HEK293 (cell line): Measurements from ENCODE around the gene SYNE3.
A peak's percentile ranks its signal among the peaks of the same experiment; 100 is the strongest.

Experiments used
- CTCF ChIA-PET: fragments of 350-600 bp; formaldehyde crosslinking; extraction: SDS; loops from one replicate; lab custom pipeline; 2021; ENCODE audit warnings: antibody characterized with exemption; lab: Yijun Ruan, JAX
- POLR2A ChIA-PET: fragments of 300-600 bp; formaldehyde crosslinking; extraction: SDS; loops from one replicate; lab custom pipeline; 2020; ENCODE audit warnings: antibody characterized with exemption, inconsistent platforms; lab: Yijun Ruan, JAX
- H3K27ac ChIP-seq: fragments of 200-500 bp; sonication (Bioruptor generic); 2 replicates; pipeline ENCODE4 v1.5.1; 2014; ENCODE audit warnings: low read depth, low read length, control low read depth, inconsistent platforms; ENCODE audit errors: extremely low read depth
- H3K36me3 ChIP-seq, 2 experiments: fragments of 200-500 bp in 1 of 2; sonication (Bioruptor generic) in 1 of 2; 1 replicate in 1 of 2; 2 replicates in 1 of 2; pipeline ENCODE4 v1.5.1; 2014 to 2017; ENCODE audit warnings: inconsistent platforms in 2 of 2, low read length in 2 of 2; ENCODE audit not compliant: control insufficient read depth in 2 of 2, insufficient read depth in 1 of 2
- H3K4me1 ChIP-seq: fragments of 200-500 bp; sonication (Bioruptor generic); 2 replicates; pipeline ENCODE4 v1.5.1; 2014; ENCODE audit warnings: mild to moderate bottlenecking, low read length, inconsistent platforms; ENCODE audit not compliant: control insufficient read depth, insufficient read depth
- H3K4me3 ChIP-seq: 2 replicates; pipeline ENCODE4 v1.5.1; 2011; ENCODE audit warnings: low read depth, mild to moderate bottlenecking, control low read depth, low read length, moderate library complexity
- H3K9me3 ChIP-seq: fragments of 200-500 bp; sonication (Bioruptor generic); 2 replicates; pipeline ENCODE4 v1.5.1; 2014; ENCODE audit warnings: low read depth, low read length, inconsistent platforms; ENCODE audit not compliant: control insufficient read depth, insufficient read depth
- ATF2 ChIP-seq: fragments of 450-650 bp; formaldehyde crosslinking; IDR thresholded peaks from 2 replicates; pipeline ENCODE4 v1.5.1; 2016; ENCODE audit warnings: missing biosample characterization, missing genetic modification characterization, low read depth
- CTCF ChIP-seq: fragments of 450-650 bp; formaldehyde crosslinking; IDR thresholded peaks from 2 replicates; pipeline ENCODE4 v1.5.1; 2016; ENCODE audit warnings: missing biosample characterization, missing genetic modification characterization
- EGR2 ChIP-seq: fragments of 450-650 bp; formaldehyde crosslinking; IDR thresholded peaks from 2 replicates; pipeline ENCODE4 v1.5.1; 2016; ENCODE audit warnings: low read depth, missing biosample characterization, missing genetic modification characterization
- FEZF1 ChIP-seq: fragments of 450-650 bp; formaldehyde crosslinking; IDR thresholded peaks from 2 replicates; pipeline ENCODE4 v1.5.1; 2016; ENCODE audit warnings: missing biosample characterization, missing genetic modification characterization
- KLF7 ChIP-seq: fragments of 450-650 bp; formaldehyde crosslinking; IDR thresholded peaks from 2 replicates; pipeline ENCODE4 v1.5.1; 2016; ENCODE audit warnings: missing biosample characterization, missing genetic modification characterization, borderline replicate concordance
- PRDM4 ChIP-seq: fragments of 450-650 bp; formaldehyde crosslinking; IDR thresholded peaks from 2 replicates; pipeline ENCODE4 v1.5.1; 2017; ENCODE audit warnings: missing biosample characterization, missing genetic modification characterization
- PRDM6 ChIP-seq: fragments of 450-650 bp; formaldehyde crosslinking; IDR thresholded peaks from 2 replicates; pipeline ENCODE4 v1.5.1; 2017; ENCODE audit warnings: missing biosample characterization, missing genetic modification characterization
- SCRT1 ChIP-seq: fragments of 450-650 bp; formaldehyde crosslinking; IDR thresholded peaks from 2 replicates; pipeline ENCODE4 v1.5.1; 2016; ENCODE audit warnings: missing biosample characterization, missing genetic modification characterization, borderline replicate concordance
- SCRT2 ChIP-seq: fragments of 450-650 bp; formaldehyde crosslinking; IDR thresholded peaks from 2 replicates; pipeline ENCODE4 v1.5.1; 2016; ENCODE audit warnings: missing biosample characterization, missing genetic modification characterization
- ZEB2 ChIP-seq: fragments of 450-650 bp; formaldehyde crosslinking; IDR thresholded peaks from 2 replicates; pipeline ENCODE4 v1.5.1; 2016; ENCODE audit warnings: missing biosample characterization, missing genetic modification characterization
- ZFHX2 ChIP-seq: fragments of 450-650 bp; formaldehyde crosslinking; conservative IDR thresholded peaks from 2 replicates; pipeline ENCODE4 v1.5.1; 2016; ENCODE audit warnings: missing biosample characterization, missing genetic modification characterization
- ZFP41 ChIP-seq: fragments of 450-650 bp; formaldehyde crosslinking; IDR thresholded peaks from 2 replicates; pipeline ENCODE4 v1.5.1; 2016; ENCODE audit warnings: missing biosample characterization, missing genetic modification characterization, borderline replicate concordance
- ZNF169 ChIP-seq: fragments of 450-650 bp; formaldehyde crosslinking; IDR thresholded peaks from 2 replicates; pipeline ENCODE4 v1.5.1; 2016; ENCODE audit warnings: missing biosample characterization, missing genetic modification characterization
- ZNF202 ChIP-seq: fragments of 450-650 bp; formaldehyde crosslinking; IDR thresholded peaks from 2 replicates; pipeline ENCODE4 v1.5.1; 2016; ENCODE audit warnings: missing biosample characterization, missing genetic modification characterization, borderline replicate concordance
- ZNF585B ChIP-seq: fragments of 450-650 bp; formaldehyde crosslinking; IDR thresholded peaks from 2 replicates; pipeline ENCODE4 v1.5.1; 2016; ENCODE audit warnings: missing biosample characterization, missing genetic modification characterization
- ZNF626 ChIP-seq: fragments of 450-650 bp; sonication (Bioruptor Pico); formaldehyde crosslinking; IDR thresholded peaks from 2 replicates; pipeline ENCODE4 v1.5.1; 2018; ENCODE audit warnings: missing biosample characterization, missing genetic modification characterization, inconsistent platforms
- ZNF629 ChIP-seq: fragments of 450-650 bp; formaldehyde crosslinking; IDR thresholded peaks from 2 replicates; pipeline ENCODE4 v1.5.1; 2017; ENCODE audit warnings: missing biosample characterization, missing genetic modification characterization
- ZNF76 ChIP-seq: fragments of 450-650 bp; formaldehyde crosslinking; IDR thresholded peaks from 2 replicates; pipeline ENCODE4; 2016; ENCODE audit warnings: low read depth, missing biosample characterization, missing genetic modification characterization, borderline replicate concordance

Gene SYNE3

GRCh38 chr14:95531473-95531872 is 15.0 kb upstream of the SYNE3 start:
- Histone ChIP-seq H3K4me1 (peaks cover 24% of the 10 kb centered on the region), H3K36me3 (peaks cover 0 to 15% of the 10 kb centered on the region in 2 experiments; a peak in 2 of 3 replicates), H3K4me3 (no peak overlapping the region), H3K27ac (no peak overlapping the region), H3K9me3 (no peaks in the 10 kb centered on the region)
- ChIA-PET POLR2A (interaction anchor here (1.4 kb wide), 1 partner anchor 16 kb away, joined by 3 read pairs; no protein-coding TSS in a partner anchor), CTCF (interaction anchor here (0.9 kb wide), 1 partner anchor 89 kb away, joined by 6 read pairs; no protein-coding TSS in a partner anchor)
- TF ChIP-seq ZEB2 (tag by site-specific recombination) (0 out of 2 replicates have a peak, but pooled peaks have one; percentile 24), PRDM6 (tag by site-specific recombination) (peak; percentile 70), ZNF169 (no peak), ZNF629 (tag by site-specific recombination) (peak; percentile 66; the same call in 1 of the 2 replicates), ZNF585B (tag by site-specific recombination) (no peak), CTCF (no peak), KLF7 (tag by site-specific recombination) (no peak)

- Histone ChIP-seq H3K36me3 (peaks cover 0 to 15% of the 10 kb centered on the region in 2 experiments; a peak in 2 of 3 replicates), H3K9me3 (no peaks in the 10 kb centered on the region), H3K4me1 (peaks cover 21% of the 10 kb centered on the region), H3K27ac (no peak overlapping the region), H3K4me3 (no peak overlapping the region)
- TF ChIP-seq EGR2 (tag by site-specific recombination) (0 out of 2 replicates have a peak, but pooled peaks have one; percentile 25), ZFHX2 (tag by site-specific recombination) (peak; percentile 34; the same call in 1 of the 2 replicates), ZFP41 (tag by site-specific recombination) (no peak)
- CTCF ChIA-PET = interaction anchor here (0.9 kb wide), 2 partner anchors 14 to 88 kb away, joined by 3 to 6 read pairs; no protein-coding TSS in a partner anchor
- POLR2A ChIA-PET = interaction anchor here (1.4 kb wide), 1 partner anchor 15 kb away, joined by 3 read pairs; no protein-coding TSS in a partner anchor
Observed at GRCh38 chr14:95530473-95531276, 14.2 kb upstream of the SYNE3 start.

GRCh38 chr14:95529216-95529615 is 12.8 kb upstream of the SYNE3 start:
- H3K9me3 ChIP-seq = no peaks in the 10 kb centered on the region
- peaks cover 0 to 15% of the 10 kb centered on the region in 2 experiments; a peak in 2 of 3 replicates for H3K36me3 ChIP-seq
- H3K4me1 ChIP-seq = peaks cover 21% of the 10 kb centered on the region
- CTCF ChIA-PET = interaction anchor here (0.6 to 7.2 kb wide), 5 partner anchors 31 to 470 kb away, joined by 3 to 104 read pairs (median 4); no protein-coding TSS in a partner anchor
- POLR2A ChIA-PET = interaction anchor here (1.2 kb wide), 1 partner anchor 87 kb away, joined by 3 read pairs; no protein-coding TSS in a partner anchor
- no peak overlapping the region for H3K4me3 ChIP-seq
- peak overlapping the region; percentile 27; the same call in 1 of the 2 replicates for H3K27ac ChIP-seq
- TF ChIP-seq FEZF1 (peak; percentile 69), PRDM4 (tag by site-specific recombination) (0 out of 2 replicates have a peak, but pooled peaks have one; percentile 61), ATF2 (tag by site-specific recombination) (no peak), ZNF626 (no peak), SCRT2 (peak; percentile 94), ZNF202 (no peak), SCRT1 (tag by site-specific recombination) (peak; percentile 66), PRDM6 (tag by site-specific recombination) (peak; percentile 70; the same call in 1 of the 2 replicates), ZNF76 (tag by site-specific recombination) (no peak)
